ENCODE measurements around the gene STRIT1.
"Not testable (repeated sequence)": the region's sequence is repeated elsewhere in the genome, so short reads cannot be mapped to it uniquely, and the experiment has no call there.

STRIT1 gene

GRCh38 chr3:155312781-155313180, 19.3 kb upstream of the STRIT1 start:
- DNase-seq = no peak

- DNase-seq = no peak
These were observed 16.1 kb upstream of the STRIT1 start for GRCh38 chr3:155309581-155309980.

GRCh38 chr3:155308831-155309230, 15.3 kb upstream of the STRIT1 start:
- no peak for DNase-seq

- no peak for DNase-seq
These were observed 13.7 kb upstream of the STRIT1 start for GRCh38 chr3:155307183-155307582.

- DNase-seq = no peak
These were observed 10.9 kb upstream of the STRIT1 start for GRCh38 chr3:155304394-155304793.

GRCh38 chr3:155303540-155304097, 10.1 kb upstream of the STRIT1 start:
- DNase-seq = no peak

GRCh38 chr3:155302891-155303290, 9.4 kb upstream of the STRIT1 start:
- no peak for DNase-seq

- DNase-seq = no peak
These were observed 9.0 kb upstream of the STRIT1 start for GRCh38 chr3:155302481-155302880.

GRCh38 chr3:155297100-155297499, 3.6 kb upstream of the STRIT1 start:
- no peak for DNase-seq

GRCh38 chr3:155296413-155296812, 2.9 kb upstream of the STRIT1 start:
- no peak for DNase-seq

- DNase-seq = no peak
These were observed 790 bp downstream of the STRIT1 start for GRCh38 chr3:155292693-155293092.

- DNase-seq = no peak
These were observed 1.4 kb downstream of the STRIT1 start for GRCh38 chr3:155292133-155292532.

GRCh38 chr3:155286736-155287135, 6.7 kb downstream of the STRIT1 start:
- no peak for DNase-seq

GRCh38 chr3:155285936-155286335, 7.5 kb downstream of the STRIT1 start:
- DNase-seq = no peak

GRCh38 chr3:155283092-155284056, 10.1 kb downstream of the STRIT1 start:
- DNase-seq = no peak

GRCh38 chr3:155282385-155283091, 10.9 kb downstream of the STRIT1 start:
- DNase-seq = no peak

- no peak for DNase-seq
These were observed 11.6 kb downstream of the STRIT1 start for GRCh38 chr3:155281912-155282311.

GRCh38 chr3:155276089-155276488, 17.4 kb downstream of the STRIT1 start:
- not testable (repeated sequence) for DNase-seq

- not testable (repeated sequence) for DNase-seq
These were observed 18.2 kb downstream of the STRIT1 start for GRCh38 chr3:155275159-155275754.

GRCh38 chr3:155274435-155274834, 19.0 kb downstream of the STRIT1 start:
- not testable (repeated sequence) for DNase-seq

GRCh38 chr3:155271343-155271613, 22.2 kb downstream of the STRIT1 start:
- DNase-seq = no peak

- DNase-seq = no peak
These were observed 22.8 kb downstream of the STRIT1 start for GRCh38 chr3:155270485-155271342.

- no peak for DNase-seq
These were observed 23.4 kb downstream of the STRIT1 start for GRCh38 chr3:155270063-155270462.
